Panc1 (cell line): Measurements from ENCODE around the gene TOM1L1. TPM values are rescaled to one million over a fixed set of nuclear protein-coding genes. Genes with fewer than 3 reads are reported as not detected.

Source experiments
- ATAC-seq: fragments of 200-7000 bp; cut with Tn5 transposase; 2 replicates; pipeline ENCODE4 v1.9.1; 2020; ENCODE audit warnings: mild to moderate bottlenecking, moderate library complexity
- BruUV-seq: library from RNA; stranded (reverse); fragments of 400-500 nt; replicated peaks from 2 replicates; lab custom pipeline; 2021; lab: Mats Ljungman, UMichigan
- CTCF ChIA-PET: fragments of 300-600 bp; sonication (Branson Sonifier 250); formaldehyde crosslinking; loops from one replicate; lab custom pipeline; 2022; ENCODE audit warnings: antibody characterized with exemption; lab: Charles Lee
- POLR2A ChIA-PET: fragments of 300-600 bp; sonication (Branson Sonifier 250); formaldehyde crosslinking; loops from one replicate; lab custom pipeline; 2022; ENCODE audit warnings: antibody characterized with exemption; lab: Charles Lee
- DNase-seq: peaks from one replicate; pipeline ENCODE4 v3.0.0-alpha.2; 2010; ENCODE audit warnings: low read depth, low spot score
- H3K27ac ChIP-seq: 2 replicates; pipeline ENCODE4 v1.5.1; 2011; ENCODE audit warnings: mild to moderate bottlenecking, low read length, inconsistent platforms
- H3K27me3 ChIP-seq: fragments of 200-500 bp; sonication (Bioruptor generic); 2 replicates; pipeline ENCODE4 v1.6.0; 2014; ENCODE audit warnings: low read length, inconsistent platforms; ENCODE audit not compliant: control insufficient read depth, insufficient read depth
- H3K36me3 ChIP-seq: fragments of 200-500 bp; sonication (Bioruptor generic); 2 replicates; pipeline ENCODE4 v1.5.1; 2014; ENCODE audit warnings: inconsistent platforms, mild to moderate bottlenecking, low read length, moderate library complexity; ENCODE audit not compliant: control insufficient read depth, insufficient read depth
- H3K4me1 ChIP-seq: 2 replicates; pipeline ENCODE4 v1.5.1; 2011; ENCODE audit warnings: inconsistent platforms, mild to moderate bottlenecking, low read length, moderate library complexity; ENCODE audit not compliant: control insufficient read depth, insufficient read depth
- H3K4me3 ChIP-seq, 2 experiments: 2 replicates each; pipeline ENCODE4 v1.5.1; 2011 to 2012; ENCODE audit warnings: low read depth in 2 of 2, low read length in 2 of 2, mild to moderate bottlenecking in 2 of 2, inconsistent platforms in 1 of 2, moderate library complexity in 1 of 2
- H3K9me3 ChIP-seq: fragments of 200-500 bp; sonication (Bioruptor generic); 2 replicates; pipeline ENCODE4 v1.5.1; 2014; ENCODE audit warnings: low read depth, mild to moderate bottlenecking, inconsistent platforms, low read length, moderate library complexity; ENCODE audit not compliant: control insufficient read depth, insufficient read depth
- CTCF ChIP-seq: fragments of 450-650 bp; IDR thresholded peaks from 2 replicates; pipeline ENCODE4 v1.5.1; 2017; ENCODE audit warnings: mild to moderate bottlenecking
- POLR2AphosphoS5 ChIP-seq: IDR thresholded peaks from 2 replicates; pipeline ENCODE4 v1.6.1; 2012; ENCODE audit warnings: mild to moderate bottlenecking, low read depth, low read length, moderate library complexity
- REST ChIP-seq, 2 experiments: IDR thresholded peaks; 2 replicates each; pipeline ENCODE4 v1.6.1; 2011 to 2012; ENCODE audit warnings: low read depth in 2 of 2, control low read depth in 1 of 2, low read length in 1 of 2, mild to moderate bottlenecking in 1 of 2, moderate library complexity in 1 of 2; ENCODE audit not compliant: insufficient read depth in 1 of 2
- SIN3A ChIP-seq: IDR thresholded peaks from 2 replicates; pipeline ENCODE4 v1.6.1; 2012; ENCODE audit warnings: low read depth, mild to moderate bottlenecking, low read length, moderate library complexity, borderline replicate concordance; ENCODE audit not compliant: insufficient read depth
- TCF7L2 ChIP-seq: IDR thresholded peaks from 2 replicates; pipeline ENCODE4 v1.6.1; 2011; ENCODE audit warnings: mild to moderate bottlenecking, low read depth, low read length, inconsistent platforms
- in situ Hi-C: cut with HindIII; loops from 2 replicates; pipeline ENCODE4 v1.10.0; 2016; ENCODE audit warnings: low sequenced_read_pairs, low pct_unique_long_range_greater_than_20kb
- intact Hi-C: fragments of 100-400 bp; cut with micrococcal nuclease; formaldehyde crosslinking; loops from one replicate; pipeline ENCODE4 v1.10.0; 2022; ENCODE audit not compliant: unreplicated experiment
- total RNA-seq: library from RNA; stranded (reverse); gene quantifications from one replicate; pipeline ENCODE4 v1.2.1, GENCODE V29; 2021; ENCODE audit not compliant: unreplicated experiment

The TOM1L1 gene
- total RNA-seq, 1 experiment from 2014 or later: 53.9 TPM

DNA sequence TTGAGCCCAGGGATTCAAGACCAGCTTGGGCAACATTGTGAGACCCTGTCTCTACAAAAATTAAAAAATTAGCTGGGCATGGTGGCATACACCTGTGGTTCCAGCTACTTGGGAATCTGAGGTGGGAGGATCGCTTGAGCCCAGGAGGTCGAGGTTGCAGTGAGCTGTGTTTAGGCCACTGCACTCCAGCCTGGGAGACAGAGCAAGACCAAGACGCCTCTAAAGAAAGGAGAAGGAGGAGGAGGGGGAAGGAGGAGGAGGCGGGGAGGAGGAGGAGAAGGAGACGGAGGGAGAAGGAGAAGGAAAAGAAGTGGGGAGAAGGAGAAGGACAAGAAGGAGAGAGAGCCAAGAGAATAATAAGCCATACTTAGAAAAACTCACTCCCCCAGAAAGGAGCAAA, 103.8 kb downstream of the TOM1L1 start:
- no TSS peak for BruUV-seq
- no peaks in the 10 kb centered on the region for H3K27me3 ChIP-seq
- no peak overlapping the region for H3K4me3 ChIP-seq
- intact Hi-C loops (no loop called here), in situ Hi-C loops (no loop called here)
- no peaks in the 10 kb centered on the region for H3K9me3 ChIP-seq
- no peak overlapping the region for H3K27ac ChIP-seq
- no peak for DNase-seq
- ChIA-PET CTCF (interaction anchor here (1.3 kb wide), 1 partner anchor 35 kb away, joined by 3 read pairs; no protein-coding TSS in a partner anchor), POLR2A (no interaction called here)
- no peak for ATAC-seq
- H3K36me3 ChIP-seq: no peaks in the 10 kb centered on the region
- TF ChIP-seq REST (IDR thresholded peaks at IDR 0.05; ENCODE audit: insufficient read depth in 1 of 2, low read depth in 2 of 2, low read length in 1 of 2) (no peak), TCF7L2 (no peak), CTCF (no peak), POLR2AphosphoS5 (no peak), SIN3A (no peak)
- no peaks in the 10 kb centered on the region for H3K4me1 ChIP-seq

GRCh38 chr17:55005520-55005919, 104.9 kb downstream of the TOM1L1 start:
- H3K9me3 ChIP-seq: no peaks in the 10 kb centered on the region
- no TSS peak for BruUV-seq
- no peak overlapping the region for H3K4me3 ChIP-seq
- POLR2A ChIA-PET: no interaction called here
- H3K27ac ChIP-seq: no peak overlapping the region
- DNase-seq (peak; percentile 10), ATAC-seq (0 out of 2 replicates have a peak, but pooled peaks have one; percentile 66)
- no peaks in the 10 kb centered on the region for H3K4me1 ChIP-seq
- in situ Hi-C loops: no loop called here
- CTCF ChIA-PET: interaction anchor here (0.6 to 1.3 kb wide), 2 partner anchors 36 to 409 kb away, joined by 3 read pairs; no protein-coding TSS in a partner anchor
- H3K36me3 ChIP-seq: no peaks in the 10 kb centered on the region
- TF ChIP-seq TCF7L2: no peak
- peak; percentile 69 for TF ChIP-seq CTCF
- no peak for TF ChIP-seq REST (IDR thresholded peaks at IDR 0.05; ENCODE audit: insufficient read depth in 1 of 2, low read depth in 2 of 2, low read length in 1 of 2)
- H3K27me3 ChIP-seq: no peaks in the 10 kb centered on the region
- intact Hi-C loops: no loop called here

Other genes starting within 250 kb of the TOM1L1 start
- 87.0 TPM for gene COX11, start 67.8 kb downstream of the TOM1L1 start, total RNA-seq
- 12.8 TPM for gene STXBP4, start 67.9 kb downstream of the TOM1L1 start, total RNA-seq